Colonic mucosa (tissue), 4 donors: ENCODE results near the gene RHOBTB3. TPM values are rescaled to one million over a fixed set of nuclear protein-coding genes. Genes with fewer than 3 reads are reported as not detected.

Experiments used
- DNase-seq: peaks from one replicate; pipeline ENCODE4 v3.0.0-alpha.2; 2020
- H3K27ac ChIP-seq: fragments of 200-600 bp; one replicate; pipeline ENCODE4 v1.8.0; 2021
- H3K27me3 ChIP-seq: fragments of 200-600 bp; one replicate; pipeline ENCODE4 v1.8.0; 2021
- H3K36me3 ChIP-seq: fragments of 200-600 bp; one replicate; pipeline ENCODE4 v1.8.0; 2021
- H3K4me1 ChIP-seq: fragments of 200-600 bp; one replicate; pipeline ENCODE4 v1.8.0; 2021; ENCODE audit warnings: mild to moderate bottlenecking
- H3K4me3 ChIP-seq: fragments of 200-600 bp; one replicate; pipeline ENCODE4 v1.8.0; 2021
- H3K9ac ChIP-seq, 2 donors: one replicate each; pipeline ENCODE4 v1.7.0; 2013; ENCODE audit warnings: control low read depth in 2 of 2, low read depth in 2 of 2, low read length in 2 of 2
- H3K9me3 ChIP-seq: fragments of 200-600 bp; one replicate; pipeline ENCODE4 v1.8.0; 2021
- intact Hi-C: fragments of 100-400 bp; cut with DNase I; formaldehyde crosslinking; loops from one replicate; pipeline ENCODE4 v1.14.1; 2022
- total RNA-seq, 2 donors: library from RNA; stranded (reverse); fragmentation: NEBNext Ultra II Directional in 1 of 2; extraction: Animal tissue kit (Norgen Biotek cat#: 25700) in 1 of 2; gene quantifications; one replicate each; pipeline ENCODE4 v1.2.1, GENCODE V29; 2021
- TF ChIP-seq, protein P1 (sequence below): fragments of 200-600 bp; IDR thresholded peaks from one replicate; pipeline ENCODE4 v1.8.0; 2022; ENCODE audit warnings: antibody characterized with exemption, mild to moderate bottlenecking
- donor health status: healthy.
- donor health status: DM: no; HTN: no; CAD: no.
- donor health status: DM: no; HTN: no; CAD: no.

Gene RHOBTB3
- total RNA-seq, 2 donors from 2014 or later, result 50.0 to 59.0 TPM

DNA sequence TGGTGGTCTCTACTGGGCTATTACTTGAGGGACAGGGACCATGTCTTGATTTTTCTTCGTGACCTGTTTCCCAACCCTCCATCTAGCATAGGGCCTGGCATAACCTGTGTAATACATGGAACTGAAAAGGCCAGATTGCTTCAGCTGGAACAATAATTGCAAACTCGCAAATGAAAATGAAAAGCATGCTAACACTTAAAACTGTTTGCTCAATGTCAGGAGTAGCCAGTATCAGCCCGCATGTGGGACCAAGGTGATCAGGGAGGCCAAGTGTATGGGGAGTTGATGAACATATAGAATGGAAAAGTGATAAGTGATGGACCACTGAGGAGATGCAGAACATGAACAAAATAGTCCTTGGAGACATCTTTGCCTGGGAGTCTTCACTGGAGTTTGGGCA is 66.2 kb downstream of the RHOBTB3 start:
- no peak overlapping the region for H3K27ac ChIP-seq
- H3K4me3 ChIP-seq, result no peak overlapping the region
- intact Hi-C loops, result no loop called here
- no peaks in the 10 kb centered on the region for H3K36me3 ChIP-seq
- H3K27me3 ChIP-seq, result no peaks in the 10 kb centered on the region
- H3K4me1 ChIP-seq, result no peaks in the 10 kb centered on the region
- DNase-seq, result no peak
- no peak overlapping the region for H3K9ac ChIP-seq
- TF ChIP-seq, protein P1, sequence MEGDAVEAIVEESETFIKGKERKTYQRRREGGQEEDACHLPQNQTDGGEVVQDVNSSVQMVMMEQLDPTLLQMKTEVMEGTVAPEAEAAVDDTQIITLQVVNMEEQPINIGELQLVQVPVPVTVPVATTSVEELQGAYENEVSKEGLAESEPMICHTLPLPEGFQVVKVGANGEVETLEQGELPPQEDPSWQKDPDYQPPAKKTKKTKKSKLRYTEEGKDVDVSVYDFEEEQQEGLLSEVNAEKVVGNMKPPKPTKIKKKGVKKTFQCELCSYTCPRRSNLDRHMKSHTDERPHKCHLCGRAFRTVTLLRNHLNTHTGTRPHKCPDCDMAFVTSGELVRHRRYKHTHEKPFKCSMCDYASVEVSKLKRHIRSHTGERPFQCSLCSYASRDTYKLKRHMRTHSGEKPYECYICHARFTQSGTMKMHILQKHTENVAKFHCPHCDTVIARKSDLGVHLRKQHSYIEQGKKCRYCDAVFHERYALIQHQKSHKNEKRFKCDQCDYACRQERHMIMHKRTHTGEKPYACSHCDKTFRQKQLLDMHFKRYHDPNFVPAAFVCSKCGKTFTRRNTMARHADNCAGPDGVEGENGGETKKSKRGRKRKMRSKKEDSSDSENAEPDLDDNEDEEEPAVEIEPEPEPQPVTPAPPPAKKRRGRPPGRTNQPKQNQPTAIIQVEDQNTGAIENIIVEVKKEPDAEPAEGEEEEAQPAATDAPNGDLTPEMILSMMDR, result no peak
- no peaks in the 10 kb centered on the region for H3K9me3 ChIP-seq

DNA sequence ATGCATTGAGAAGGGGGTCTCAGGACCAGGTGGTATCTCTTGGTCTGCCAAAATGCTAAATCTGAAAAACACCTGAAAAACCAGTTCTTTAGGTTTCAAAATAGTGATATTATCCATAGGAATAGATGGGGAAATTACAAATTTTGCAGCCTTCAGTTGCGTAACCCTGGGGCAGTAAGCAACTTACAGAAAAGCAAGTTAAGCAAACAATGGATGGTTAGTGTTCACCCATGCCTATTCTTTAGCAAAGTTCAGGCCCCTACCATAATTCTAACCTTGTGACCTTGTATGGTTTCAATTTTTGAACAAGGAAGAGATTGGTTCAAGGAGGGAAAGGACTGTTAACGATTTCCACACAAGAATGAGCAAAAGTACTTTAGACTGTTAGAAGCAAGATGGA is 66.9 kb downstream of the RHOBTB3 start:
- Histone ChIP-seq H3K4me3 (no peak overlapping the region), H3K36me3 (no peaks in the 10 kb centered on the region), H3K4me1 (no peaks in the 10 kb centered on the region), H3K27me3 (no peaks in the 10 kb centered on the region), H3K9me3 (no peaks in the 10 kb centered on the region), H3K9ac (no peak overlapping the region), H3K27ac (no peak overlapping the region)
- intact Hi-C loops, result no loop called here
- TF ChIP-seq, protein P1, result no peak
- DNase-seq, result no peak

DNA sequence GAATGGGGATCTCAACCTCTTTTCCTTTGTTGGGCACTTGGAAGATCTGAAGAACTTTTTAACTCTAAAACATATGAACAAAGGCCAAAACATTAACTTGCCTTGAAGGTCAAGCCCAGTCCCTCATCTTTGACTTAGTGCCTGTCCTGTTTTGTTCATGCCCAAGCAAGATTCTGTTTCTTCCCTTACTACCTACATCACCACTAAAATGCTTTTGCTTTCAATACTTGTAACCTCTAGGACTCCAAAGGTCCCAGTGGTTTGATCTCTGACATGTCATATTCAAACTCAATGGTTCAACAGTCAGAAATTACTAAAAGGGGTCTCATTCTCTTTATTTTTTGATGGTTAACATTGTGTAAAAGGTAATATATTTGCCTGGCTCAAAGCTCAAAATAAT is 67.4 kb downstream of the RHOBTB3 start:
- Histone ChIP-seq H3K27ac (no peak overlapping the region), H3K4me1 (no peaks in the 10 kb centered on the region)
- TF ChIP-seq, protein P1, result no peak

DNA sequence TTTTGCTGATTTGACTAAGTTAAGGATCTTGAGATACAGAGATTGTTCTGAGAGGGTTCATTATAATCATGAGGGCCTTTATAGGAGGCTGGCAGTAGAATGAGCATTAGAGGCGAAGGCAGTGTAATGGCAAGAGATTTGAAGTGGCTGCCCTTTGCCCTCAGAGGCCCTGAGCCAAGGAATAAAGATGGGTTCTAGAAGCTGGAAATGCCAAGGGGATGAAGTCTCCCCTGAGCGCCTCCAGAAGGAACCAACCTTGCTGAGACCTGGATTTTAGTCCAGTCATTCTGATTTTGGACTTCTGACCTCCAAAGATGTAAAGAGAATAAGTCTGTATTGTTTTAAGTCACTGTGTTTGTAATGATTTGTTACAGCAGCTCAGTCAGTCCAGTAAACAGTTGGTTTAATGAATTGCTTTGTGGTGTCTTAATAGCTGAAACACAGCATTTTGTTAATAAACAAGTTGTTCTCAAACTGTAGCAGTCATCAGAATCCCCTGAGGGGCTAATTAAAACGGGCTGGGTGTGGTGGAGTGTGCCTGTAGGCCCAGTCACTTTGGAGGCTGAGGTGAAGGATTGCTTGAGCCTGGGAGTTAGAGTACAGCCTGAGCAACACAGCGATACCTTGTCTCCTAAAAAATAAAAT is 68.2 kb downstream of the RHOBTB3 start:
- H3K9me3 ChIP-seq, result no peaks in the 10 kb centered on the region
- H3K4me1 ChIP-seq, result no peaks in the 10 kb centered on the region
- no peak overlapping the region for H3K9ac ChIP-seq
- H3K27ac ChIP-seq, result no peak overlapping the region
- H3K36me3 ChIP-seq, result no peaks in the 10 kb centered on the region
- no peak overlapping the region for H3K4me3 ChIP-seq
- no peaks in the 10 kb centered on the region for H3K27me3 ChIP-seq
- DNase-seq, result no peak
- TF ChIP-seq, protein P1, result no peak
- intact Hi-C loops, result no loop called here

More for the DNA sequence above, 67.4 kb downstream of the RHOBTB3 start:
- H3K36me3 ChIP-seq, result no peaks in the 10 kb centered on the region
- no peak overlapping the region for H3K4me3 ChIP-seq
- H3K27me3 ChIP-seq, result no peaks in the 10 kb centered on the region
- intact Hi-C loops, result no loop called here
- no peak for DNase-seq
- no peaks in the 10 kb centered on the region for H3K9me3 ChIP-seq
- H3K9ac ChIP-seq, result no peak overlapping the region

DNA sequence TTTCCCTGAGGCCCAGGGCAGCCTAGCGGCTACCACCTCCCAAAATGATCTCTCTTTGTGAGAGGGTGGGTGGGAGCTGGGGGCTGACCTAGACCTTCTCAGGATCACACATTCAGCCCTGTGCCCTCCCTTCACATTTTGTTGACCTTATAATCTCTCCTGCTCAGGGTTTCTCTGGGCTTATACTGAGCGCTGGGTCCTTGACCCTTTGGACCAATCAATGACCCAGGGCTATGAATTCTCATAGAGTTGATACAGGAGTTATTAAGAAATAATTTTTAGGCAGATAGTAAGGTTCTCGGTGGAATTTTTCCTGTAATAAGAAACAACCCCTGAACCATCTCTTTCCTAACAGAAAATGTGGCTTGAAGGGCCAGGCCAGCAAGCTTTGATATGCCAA is 69.4 kb downstream of the RHOBTB3 start:
- DNase-seq, result no peak
- Histone ChIP-seq H3K27ac (no peak overlapping the region), H3K9me3 (no peaks in the 10 kb centered on the region), H3K9ac (no peak overlapping the region), H3K36me3 (no peaks in the 10 kb centered on the region), H3K4me3 (no peak overlapping the region), H3K4me1 (no peaks in the 10 kb centered on the region), H3K27me3 (no peaks in the 10 kb centered on the region)
- intact Hi-C loops, result no loop called here
- TF ChIP-seq, protein P1, result no peak
